Tongue (tissue), 2 donors: Measurements from ENCODE around the gene DCST1. TPM values are rescaled to one million over a fixed set of nuclear protein-coding genes. Genes with fewer than 3 reads are reported as not detected.

Source experiments
- DNase-seq: peaks from one replicate; pipeline ENCODE4 v3.0.0-alpha.2; 2015
- total RNA-seq: library from RNA; depleted of rRNA; stranded (reverse); fragments of >200 nt; gene quantifications from one replicate; pipeline ENCODE4 v1.2.3, GENCODE V29; 2014

Gene DCST1
- total RNA-seq, 1 donor from 2014 or later: not detected

DNA sequence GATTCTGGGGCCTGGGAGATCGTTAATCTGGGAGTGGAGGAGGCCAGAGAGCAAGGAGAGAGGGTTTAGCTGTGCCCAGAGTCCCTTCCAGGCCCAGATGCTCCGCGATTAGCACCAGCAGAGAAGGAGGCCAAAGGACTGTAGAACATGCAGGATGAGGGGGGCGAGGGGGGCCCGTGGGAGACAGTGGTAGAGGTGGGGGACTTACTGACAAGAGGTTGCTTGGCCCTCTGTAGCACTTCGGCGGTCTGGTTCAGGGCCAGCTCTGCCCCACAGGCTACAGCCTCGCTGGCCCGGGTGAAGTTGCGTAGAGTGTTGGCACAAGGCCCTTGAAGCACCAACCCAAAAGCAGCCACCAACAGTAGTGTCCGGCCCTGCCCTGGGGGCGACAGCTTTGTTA lies 738 bp upstream of the DCST1 start:
- no peak for DNase-seq

DNA sequence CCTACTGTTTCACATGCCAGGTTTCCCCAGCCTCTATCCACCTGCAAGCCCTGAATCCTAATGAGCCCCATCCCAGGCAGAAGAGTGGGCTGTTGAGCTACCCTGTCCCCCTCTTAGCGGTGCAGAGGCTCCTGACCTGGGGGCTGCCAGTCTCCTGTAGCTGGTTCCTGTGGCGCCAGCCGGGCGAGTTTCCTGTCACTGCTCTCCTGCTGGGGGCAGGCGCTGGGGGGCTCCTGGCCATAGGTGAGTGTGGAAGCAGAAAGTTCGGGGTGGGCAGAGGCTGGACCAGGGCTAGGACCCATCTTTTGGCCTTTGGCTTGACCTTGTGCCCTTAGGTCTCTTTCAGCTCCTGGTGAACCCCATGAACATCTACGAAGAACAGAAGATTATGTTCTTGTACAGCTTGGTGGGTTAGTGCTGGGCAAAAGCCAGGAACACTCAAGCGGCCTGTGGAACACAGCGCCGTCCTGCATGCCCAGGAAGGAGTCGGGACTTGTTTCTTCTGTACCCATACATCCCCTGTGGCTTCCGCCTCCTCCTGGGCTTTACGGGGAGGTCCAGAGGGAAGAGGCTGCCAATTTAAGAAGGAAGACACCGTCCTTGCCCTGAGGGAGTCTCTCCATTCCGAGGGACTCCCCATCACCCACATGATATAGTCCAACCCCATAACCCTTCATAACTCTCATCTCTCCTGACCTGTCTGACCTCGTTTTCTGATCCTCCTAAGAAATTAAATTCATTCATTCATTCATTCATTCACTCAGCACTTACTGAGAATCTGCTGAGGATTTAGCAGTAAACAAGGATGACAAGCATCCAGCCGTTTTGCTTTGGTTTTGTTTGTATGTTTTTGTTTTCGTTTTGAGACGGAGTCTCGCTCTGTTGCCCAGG lies 939 bp downstream of the DCST1 start:
- DNase-seq: no peak

DNA sequence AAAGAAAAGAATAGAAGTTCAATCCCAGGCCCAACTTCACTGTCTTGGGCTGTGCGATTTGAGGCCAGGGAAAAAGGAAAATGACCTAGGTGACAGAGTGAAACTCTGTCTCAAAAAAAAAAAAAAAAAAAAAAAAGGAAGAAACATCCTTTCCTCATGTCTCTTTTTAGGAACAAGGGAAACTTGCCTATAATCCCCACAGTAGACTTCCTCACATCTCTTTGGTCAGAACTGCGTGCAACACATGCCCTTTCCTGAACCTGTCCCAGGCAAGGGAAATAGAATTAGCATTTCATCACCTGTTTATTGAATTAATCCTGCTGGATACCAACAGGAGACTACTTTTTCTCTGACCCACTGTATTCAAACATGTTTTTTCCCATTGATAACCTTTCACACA lies 2.3 kb downstream of the DCST1 start:
- DNase-seq: no peak

DNA sequence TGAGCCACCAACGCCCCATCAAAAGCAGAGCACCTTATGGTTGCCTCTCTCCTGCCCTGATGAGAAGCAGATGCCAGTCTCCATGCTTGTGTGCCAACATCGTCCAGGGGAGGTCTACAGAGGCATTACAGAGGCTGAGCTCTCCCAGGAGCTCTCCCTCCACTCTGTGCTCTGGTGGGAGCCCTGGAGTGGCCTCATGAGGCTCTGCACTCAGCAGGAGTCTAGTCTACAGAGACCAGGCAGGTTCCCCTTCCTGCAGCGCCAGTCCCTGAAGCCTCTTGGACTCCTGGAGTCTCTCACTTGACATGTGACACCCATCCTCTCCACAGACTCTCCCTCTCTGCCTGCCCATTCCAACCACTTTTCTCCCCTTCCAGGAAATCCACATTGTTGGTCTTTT lies 3.4 kb downstream of the DCST1 start:
- DNase-seq: no peak

DNA sequence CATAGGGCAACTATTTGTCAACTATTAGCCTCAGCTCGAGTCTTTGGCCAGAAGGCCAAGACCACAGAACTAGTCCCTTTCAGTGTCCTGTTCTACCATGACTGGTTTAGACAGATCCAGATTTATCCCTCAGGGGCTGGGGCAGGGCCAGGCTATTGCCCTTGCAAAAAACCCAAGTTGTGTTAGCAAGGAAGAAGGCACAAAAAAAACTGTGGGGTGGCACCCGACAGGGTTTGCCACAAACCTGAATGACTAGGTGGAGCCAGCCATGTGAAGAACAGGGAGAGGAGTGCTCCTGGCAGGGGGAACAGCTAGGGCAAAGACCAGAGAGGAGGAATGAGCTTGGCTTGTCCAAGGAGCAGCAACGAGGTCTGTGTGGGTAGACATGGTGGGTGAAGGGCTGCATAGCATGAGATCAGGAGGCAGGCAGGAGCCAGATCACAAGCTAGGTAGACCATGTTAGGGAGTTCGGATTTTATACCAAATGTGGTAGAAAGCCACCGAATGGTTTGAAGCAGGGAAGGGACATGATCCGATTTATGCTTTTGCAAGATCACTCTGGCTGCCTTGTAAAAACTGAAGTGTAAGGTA lies 4.3 kb downstream of the DCST1 start:
- DNase-seq: no peak

DNA sequence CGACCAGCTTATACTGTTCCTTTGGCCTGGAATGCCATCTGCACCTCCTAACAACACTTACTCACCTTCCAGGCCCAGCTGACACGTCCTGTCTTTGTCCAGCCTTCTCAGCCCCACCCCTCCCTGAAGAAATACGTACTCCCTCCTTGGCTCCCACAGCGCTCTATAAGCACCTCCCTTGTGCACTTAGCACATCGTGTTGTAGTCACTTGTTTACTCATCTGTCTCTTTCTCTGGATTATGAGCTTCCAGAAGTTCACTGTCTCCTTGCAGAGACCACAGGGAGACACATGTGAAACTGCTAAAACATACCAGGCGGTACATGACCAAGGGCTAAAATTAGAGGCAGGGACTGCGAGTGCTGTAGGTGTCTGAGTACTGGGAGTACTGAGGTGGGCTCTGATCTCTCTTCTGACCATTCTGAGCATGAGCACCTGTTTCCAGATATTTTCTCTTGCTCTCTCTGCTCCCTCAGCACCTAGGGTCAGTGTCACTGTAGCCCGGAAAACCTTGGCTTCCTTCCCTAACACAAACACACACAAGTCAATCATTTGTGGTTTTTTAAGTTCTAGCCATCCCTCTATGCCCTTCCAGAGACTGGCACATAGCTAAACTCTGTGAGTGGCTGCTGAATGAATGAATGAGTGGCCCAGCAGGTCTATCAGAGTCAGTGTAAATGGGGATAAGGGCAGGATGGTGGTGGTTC lies 5.1 kb downstream of the DCST1 start:
- DNase-seq: peak; percentile 43

DNA sequence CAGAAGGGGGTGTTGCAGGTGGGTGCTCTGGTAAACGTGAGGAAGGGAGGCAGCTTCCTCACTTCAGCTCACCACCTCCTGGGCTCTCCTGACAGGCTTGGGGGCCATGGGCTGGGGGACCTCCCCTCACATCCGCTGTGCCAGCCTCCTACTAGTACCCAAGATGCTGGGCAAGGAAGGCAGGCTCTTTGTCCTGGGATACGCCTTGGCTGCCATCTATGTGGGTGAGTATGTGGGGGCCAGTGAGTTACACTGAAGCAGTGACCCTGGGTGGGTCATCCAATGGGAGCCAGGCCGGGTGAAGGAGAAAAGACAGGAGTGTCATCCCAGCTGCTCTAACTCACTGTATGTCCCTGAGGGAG lies 5.7 kb downstream of the DCST1 start:
- DNase-seq: no peak

DNA sequence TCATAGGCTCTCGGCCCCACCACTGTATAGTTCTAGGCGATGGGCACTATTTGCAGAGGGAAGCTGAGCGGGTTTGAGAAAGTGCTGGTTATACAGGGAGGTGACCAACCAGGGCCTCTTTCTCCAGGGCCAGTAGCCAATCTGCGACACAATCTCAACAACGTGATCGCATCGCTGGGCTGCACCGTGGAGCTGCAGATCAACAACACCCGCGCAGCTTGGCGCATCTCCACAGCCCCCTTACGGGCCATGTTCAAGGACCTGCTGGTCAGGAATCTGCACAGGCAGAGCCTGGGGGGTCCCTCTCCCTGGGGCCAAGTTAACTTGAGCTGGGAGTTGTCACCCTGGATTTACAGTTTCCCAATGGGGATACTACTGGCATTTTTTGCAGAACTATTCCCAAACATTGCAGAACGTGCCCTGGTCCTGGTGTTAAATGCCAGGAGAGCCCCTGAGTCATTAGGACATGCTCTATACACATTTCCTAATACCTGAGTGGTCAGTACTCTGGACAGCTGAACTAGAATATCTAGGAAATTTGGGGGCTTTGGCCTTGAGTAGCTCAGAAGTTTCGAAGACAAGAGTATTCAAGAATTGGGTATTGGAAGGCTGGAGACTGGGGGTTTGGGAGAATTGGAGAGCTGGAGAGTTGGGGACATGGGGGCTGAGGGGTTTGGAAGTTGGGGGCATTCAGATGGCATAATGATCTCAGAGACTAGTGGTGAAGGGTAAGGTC lies 6.9 kb downstream of the DCST1 start:
- no peak for DNase-seq

DNA sequence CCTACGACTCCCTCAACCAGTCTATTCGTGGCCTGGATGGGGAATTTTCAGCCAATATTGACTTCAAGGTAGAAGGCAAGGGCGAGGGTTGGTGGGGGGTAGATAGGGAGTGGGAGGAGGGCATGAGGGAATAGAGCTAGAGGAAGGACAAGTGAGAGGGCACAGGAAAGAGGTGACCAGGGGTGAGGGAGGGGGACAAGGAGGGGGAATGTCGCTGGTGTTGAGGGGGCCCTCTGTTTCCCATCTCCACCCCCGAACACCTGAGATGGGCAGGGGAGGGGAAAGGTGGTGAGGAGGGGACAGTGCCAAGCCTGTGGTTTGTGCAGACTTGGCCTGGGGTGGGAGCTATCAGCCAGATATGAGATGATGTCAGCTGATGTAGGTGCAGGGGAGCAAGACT lies 9.2 kb downstream of the DCST1 start:
- no peak for DNase-seq

DNA sequence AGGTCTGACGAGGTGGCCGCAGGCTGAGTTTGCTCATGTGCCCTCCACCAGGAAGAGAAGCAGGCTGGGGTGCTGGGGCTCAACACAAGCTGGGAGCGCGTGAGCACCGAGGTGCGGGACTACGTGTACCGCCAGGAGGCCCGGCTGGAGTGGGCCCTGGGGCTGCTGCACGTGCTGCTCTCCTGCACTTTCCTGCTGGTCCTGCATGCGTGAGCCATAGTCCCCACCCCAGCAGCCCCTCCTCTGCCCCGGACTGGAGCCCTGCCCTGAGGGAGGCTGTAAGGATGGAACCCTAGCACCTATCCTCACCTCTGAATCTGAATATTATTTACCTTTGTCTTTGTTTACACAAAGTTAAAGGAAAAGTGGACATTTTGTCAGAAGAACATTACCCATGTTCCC lies 9.7 kb downstream of the DCST1 start:
- no peak for DNase-seq

DNA sequence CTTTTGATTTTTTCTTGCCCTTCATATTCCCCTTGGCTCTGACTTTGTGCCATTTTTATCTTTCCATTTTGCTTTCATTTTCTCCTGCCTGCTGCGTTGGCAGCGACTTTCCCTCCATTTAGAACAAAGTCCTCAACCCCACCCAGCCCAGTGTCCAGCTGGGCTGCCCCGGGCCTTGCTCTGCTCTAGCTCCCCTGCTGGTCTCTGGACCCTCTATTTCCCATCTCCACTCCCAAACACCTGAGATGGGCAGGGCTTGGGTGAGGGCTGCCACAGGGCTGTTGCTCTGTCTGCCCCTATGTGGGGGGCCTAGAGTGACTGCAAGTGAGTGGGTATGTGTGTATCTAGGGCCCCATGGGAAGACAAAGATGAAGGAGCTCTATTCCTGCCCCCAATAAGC lies 10.2 kb downstream of the DCST1 start:
- no peak for DNase-seq

DNA sequence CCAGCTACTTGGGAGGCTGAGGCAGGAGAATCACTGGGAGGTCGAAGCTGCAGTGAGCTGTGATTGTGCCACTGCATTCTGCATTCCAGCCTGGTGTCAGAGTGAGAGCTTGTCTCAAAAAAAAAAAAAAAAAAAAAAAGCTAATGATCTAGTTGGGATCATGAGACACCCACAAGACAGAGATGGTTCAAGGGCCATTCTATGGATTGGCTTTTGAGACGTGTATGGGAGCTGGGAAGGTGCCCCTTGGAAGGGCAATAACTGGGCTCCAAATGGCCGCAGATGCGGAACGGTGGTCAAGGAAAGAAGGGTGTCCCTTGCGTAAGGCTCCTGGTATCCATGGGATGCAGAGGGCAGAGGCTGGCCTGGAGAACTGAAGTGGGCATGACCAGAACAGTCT lies 10.7 kb downstream of the DCST1 start:
- DNase-seq: no peak

DNA sequence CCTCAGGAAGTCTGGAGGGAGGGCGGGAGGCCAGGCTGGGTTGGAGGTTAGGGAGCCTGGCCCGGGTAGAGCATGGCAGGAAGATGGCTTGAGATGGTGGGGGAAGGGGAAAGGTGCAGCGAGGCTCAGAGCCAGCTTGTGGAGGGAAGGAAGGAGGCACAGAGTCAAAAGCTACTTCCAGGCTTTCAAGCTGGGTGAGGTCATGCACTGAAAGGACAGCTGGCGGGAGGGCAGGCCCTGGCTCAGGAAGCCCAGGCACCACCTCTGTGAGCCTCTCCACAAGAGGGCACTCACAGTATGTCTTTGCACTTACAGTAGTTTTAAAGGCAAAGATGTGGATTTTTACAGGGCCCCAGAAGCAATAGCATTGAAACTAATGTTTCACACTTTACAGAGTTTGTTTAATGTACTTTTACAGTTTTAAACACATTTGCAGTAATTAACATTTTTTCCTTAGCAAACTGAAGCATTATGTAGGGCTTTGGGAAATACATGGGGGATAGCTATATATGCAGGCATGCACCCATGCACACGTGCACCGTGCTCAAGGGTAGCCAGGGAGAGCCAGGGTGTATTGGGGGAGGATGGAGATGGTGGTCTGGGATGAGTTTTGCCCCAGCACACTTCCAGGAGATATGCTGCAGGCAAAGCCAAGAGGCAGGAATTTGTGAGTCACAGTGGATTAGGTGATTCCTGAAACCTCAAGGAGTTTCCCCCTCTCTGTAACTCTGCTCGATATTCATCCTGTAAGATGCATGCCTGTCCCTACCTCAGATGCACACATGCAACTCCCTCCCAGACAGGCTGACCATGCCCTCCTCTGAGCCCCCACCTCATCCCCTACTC lies 11.4 kb downstream of the DCST1 start:
- DNase-seq: peak; percentile 85

DNA sequence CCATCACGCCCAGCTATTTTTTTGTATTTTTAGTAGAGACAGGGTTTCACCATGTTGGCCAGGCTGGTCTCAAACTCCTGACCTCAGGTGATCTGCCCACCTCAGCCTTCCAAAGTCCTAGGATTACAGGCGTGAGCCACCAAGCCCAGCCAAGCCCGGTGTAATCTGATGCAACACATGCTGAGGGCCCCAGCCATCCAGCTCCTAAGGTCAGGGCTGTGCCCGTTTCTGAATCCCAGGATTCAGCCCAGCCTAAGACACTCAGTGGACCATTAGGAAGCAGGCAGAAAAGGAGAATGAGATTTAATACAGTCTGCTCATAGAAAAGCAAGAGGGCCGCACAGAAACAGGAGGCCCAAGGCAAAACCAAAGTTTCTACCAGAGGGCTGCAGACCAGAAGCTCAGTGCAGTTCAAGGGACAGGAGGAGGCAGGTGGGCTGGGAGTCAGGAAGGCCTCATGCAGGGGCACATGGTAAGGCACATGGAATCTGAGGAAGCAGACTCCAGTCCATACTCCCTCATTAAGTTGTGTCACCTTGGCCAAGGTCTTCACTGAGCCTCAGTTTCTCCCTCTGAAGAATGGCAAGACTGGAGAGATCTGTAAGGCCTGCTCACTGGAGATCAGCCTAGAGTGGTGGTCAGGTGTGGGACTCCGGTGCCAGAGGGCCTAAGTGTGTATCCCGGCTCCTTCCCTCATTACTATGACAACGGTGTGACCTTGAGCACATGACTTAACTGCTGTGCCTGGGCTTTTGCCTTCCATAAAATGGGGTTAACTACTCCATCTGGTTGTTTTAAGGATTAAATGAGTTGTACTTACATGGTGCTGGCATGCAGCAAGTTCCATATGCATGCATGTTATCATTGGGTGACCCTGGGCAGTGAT lies 15.1 kb downstream of the DCST1 start:
- DNase-seq: no peak

DNA sequence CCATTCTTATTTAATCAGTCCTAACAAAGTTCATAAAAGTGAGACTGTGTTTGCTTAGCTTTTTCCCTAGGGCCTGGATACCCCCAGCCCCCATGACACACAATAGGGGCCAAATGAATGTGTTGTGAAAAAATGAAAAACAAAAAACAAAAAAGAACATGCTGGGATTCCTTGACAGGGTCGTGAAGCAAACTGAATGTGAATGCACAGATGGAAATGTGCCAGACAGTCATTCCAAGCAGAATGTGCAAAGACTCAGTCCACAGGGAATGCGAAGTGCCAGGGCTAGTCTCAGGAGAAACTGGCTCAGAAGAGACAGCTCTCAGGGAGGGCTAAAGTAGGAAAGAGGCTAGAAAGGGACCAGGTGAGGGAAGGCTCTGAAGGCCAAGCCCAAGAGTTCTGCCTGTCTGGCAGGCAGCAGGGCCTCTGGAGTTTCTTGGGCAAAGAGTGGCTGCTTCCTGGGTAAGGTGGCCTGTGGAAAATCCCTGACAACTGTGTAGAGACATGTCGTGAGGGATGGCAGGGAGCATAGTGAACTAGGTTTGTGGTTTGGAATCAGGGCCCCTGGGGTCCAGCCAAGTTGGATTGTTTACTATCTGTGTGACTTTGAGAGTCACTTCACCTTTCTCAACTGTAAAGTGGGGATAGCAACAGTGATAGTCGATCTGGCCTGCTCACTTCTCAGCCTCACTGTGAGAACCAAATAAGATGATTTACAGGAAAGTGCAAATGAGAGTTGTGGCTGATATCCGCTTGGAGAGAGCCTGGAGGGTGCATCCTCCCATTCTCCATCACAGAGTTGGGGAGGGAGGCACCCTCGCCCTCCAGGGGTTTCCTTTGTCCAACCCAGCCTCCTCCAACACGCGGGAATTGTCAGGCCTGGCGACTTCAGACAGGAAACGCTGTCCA lies 16.3 kb downstream of the DCST1 start:
- peak; percentile 14 for DNase-seq

DNA sequence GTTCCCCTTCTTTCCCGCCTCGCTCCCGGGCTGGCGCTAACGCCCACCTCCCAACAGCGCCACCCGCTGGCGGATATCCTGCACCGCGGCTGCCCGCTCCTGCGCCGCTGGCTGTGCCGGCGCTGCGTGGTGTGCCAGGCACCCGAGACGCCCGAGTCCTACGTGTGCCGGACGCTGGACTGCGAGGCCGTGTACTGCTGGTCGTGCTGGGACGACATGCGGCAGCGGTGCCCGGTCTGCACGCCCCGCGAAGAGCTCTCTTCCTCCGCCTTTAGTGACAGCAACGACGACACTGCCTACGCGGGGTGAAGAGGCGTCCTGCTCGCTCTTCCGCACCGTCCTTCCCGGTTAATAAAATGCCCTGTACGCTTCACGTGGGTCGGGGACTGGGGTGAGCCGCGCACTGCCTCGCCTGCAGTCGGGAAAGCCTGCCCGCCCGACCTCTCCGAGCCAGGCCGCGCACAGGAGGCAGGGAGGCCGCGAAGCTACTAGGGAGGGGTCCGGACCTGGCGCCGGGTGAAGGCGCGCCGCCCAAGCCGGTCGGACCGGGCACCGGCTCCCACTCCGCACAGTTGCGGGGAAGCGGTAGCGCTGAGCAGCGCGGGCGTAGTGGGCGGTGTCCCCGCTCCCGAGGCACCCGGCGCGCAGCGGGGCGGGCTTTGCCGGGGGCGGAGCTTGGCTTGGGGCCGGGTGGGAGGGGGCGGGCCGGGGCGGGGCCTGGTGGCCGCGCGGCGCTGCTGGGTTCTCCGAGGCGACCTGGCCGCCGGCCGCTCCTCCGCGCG lies 17.1 kb downstream of the DCST1 start, which contains the start of gene ADAM15:
Gene ADAM15, plus strand, starts transcription at position 757 of the 782 bp plus-strand sequence. CDS start 71 bp downstream, outside the sequence.
- DNase-seq: peak; percentile 83

DNA sequence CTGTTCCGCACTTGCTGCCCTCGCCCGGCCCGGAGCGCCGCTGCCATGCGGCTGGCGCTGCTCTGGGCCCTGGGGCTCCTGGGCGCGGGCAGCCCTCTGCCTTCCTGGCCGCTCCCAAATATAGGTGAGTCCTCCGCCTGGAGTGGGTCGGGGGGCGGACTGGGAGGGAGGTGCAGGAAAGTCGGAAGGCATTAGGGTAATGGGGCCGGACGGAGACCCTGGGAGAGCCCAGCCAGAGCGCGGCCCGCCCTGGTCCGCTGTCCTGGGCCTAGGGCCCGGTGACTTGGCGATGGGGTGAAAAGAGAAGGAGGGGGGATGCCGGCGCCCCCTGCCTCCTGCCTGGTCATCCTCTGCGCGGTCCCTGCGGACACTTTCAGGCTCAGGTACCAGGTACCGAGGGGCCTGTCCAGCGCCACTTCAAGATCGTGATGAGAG lies 17.7 kb downstream of the DCST1 start:
- no peak for DNase-seq

DNA sequence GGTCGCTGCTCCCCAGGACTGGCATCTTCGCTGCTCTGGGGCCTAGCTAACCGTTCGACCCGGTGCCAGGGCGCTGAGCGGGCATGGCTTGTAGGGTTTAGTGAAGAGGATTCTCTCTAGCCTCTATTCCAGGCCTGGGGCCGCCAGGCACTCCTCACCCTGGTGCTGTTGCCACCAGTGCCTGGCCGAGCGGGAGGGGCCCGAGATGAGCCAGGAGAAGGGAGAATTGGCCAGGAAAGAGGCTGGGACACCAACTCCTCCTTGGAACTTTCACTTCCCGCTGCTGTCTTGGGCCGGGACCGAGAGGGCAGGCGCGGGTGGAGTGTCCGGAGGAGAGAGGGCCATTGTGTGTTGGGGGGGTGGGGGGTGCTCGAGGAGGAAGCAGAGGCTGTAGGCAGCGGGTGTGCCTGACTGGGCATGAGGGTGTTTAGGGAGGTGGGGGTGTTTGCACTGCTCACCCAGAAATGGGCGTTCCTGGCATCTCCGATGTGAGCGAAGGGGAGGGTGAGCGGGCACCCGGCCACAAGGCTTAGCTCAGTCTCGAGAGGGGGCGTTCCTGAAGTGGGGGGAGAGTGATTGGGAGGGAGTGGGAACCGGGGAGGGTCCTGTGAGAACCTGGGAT lies 18.3 kb downstream of the DCST1 start:
- DNase-seq: peak; percentile 61
